CD4-positive, alpha-beta T cell treated with Interleukin-17A for 4 hours (primary cell): ENCODE results near the gene SLX9.

Source experiments
- DNase-seq: peaks from one replicate; pipeline ENCODE4 v3.0.0-alpha.2; 2020; ENCODE audit warnings: mixed read lengths

SLX9 gene

GRCh38 chr21:44916965-44917364, 22.9 kb upstream of the SLX9 start:
- DNase-seq: peak; percentile 39

GRCh38 chr21:44917446-44918106, 22.3 kb upstream of the SLX9 start:
- no peak for DNase-seq

- no peak for DNase-seq
These were observed 21.7 kb upstream of the SLX9 start for GRCh38 chr21:44918107-44918470.

GRCh38 chr21:44918581-44919033, 21.2 kb upstream of the SLX9 start:
- DNase-seq: no peak

- peak; percentile 36 for DNase-seq
These were observed 20.5 kb upstream of the SLX9 start for GRCh38 chr21:44919111-44919912.

- peak; percentile 53 for DNase-seq
These were observed 19.7 kb upstream of the SLX9 start for GRCh38 chr21:44919913-44920693.

- DNase-seq: peak; percentile 70
These were observed 18.9 kb upstream of the SLX9 start, which contains the start of gene ITGB2 for GRCh38 chr21:44920694-44921604. Gene ITGB2 (minus strand): TSS chr21:44920899. CDS start chr21:44910782, 10,117 bp downstream.

- peak; percentile 13 for DNase-seq
These were observed 17.9 kb upstream of the SLX9 start for GRCh38 chr21:44921928-44922327.

- no peak for DNase-seq
These were observed 16.2 kb upstream of the SLX9 start for GRCh38 chr21:44923480-44924084.

- DNase-seq: peak; percentile 20
These were observed 15.0 kb upstream of the SLX9 start for GRCh38 chr21:44924606-44925377.

GRCh38 chr21:44925378-44925755, 14.5 kb upstream of the SLX9 start:
- no peak for DNase-seq

GRCh38 chr21:44926331-44927101, 13.3 kb upstream of the SLX9 start:
- DNase-seq: peak; percentile 81

- DNase-seq: no peak
These were observed 12.6 kb upstream of the SLX9 start for GRCh38 chr21:44927259-44927586.

- DNase-seq: peak; percentile 95
These were observed 12.0 kb upstream of the SLX9 start for GRCh38 chr21:44927587-44928461.

- peak; percentile 9 for DNase-seq
These were observed 11.2 kb upstream of the SLX9 start for GRCh38 chr21:44928500-44929241.

- no peak for DNase-seq
These were observed 10.5 kb upstream of the SLX9 start for GRCh38 chr21:44929242-44929798.

GRCh38 chr21:44929799-44930542, 9.9 kb upstream of the SLX9 start:
- peak; percentile 8 for DNase-seq
